Stimulated activated CD8-positive, alpha-beta memory T cell treated with anti-CD3 and anti-CD28 coated beads, Interleukin-2, amount 100 ng/mL, for 48 hours (primary cell): ENCODE results near the gene KIAA0930.
"Not testable (repeated sequence)": the region's sequence is repeated elsewhere in the genome, so short reads cannot be mapped to it uniquely, and the experiment has no call there.

ENCODE experiments used
- DNase-seq, 2 donors: peaks; one replicate each; pipeline ENCODE4 v3.0.0-alpha.2; 2020; ENCODE audit warnings: low read depth in 2 of 2

The KIAA0930 gene

GRCh38 chr22:45262931-45263462 lies 22.3 kb upstream of the KIAA0930 start:
- no peak for DNase-seq

GRCh38 chr22:45262195-45262930 lies 21.7 kb upstream of the KIAA0930 start:
- DNase-seq = no peak

GRCh38 chr22:45261407-45262088 lies 20.9 kb upstream of the KIAA0930 start:
- DNase-seq = no peak

GRCh38 chr22:45260395-45260759 lies 19.7 kb upstream of the KIAA0930 start:
- DNase-seq = not testable (repeated sequence)

GRCh38 chr22:45259754-45260394 lies 19.2 kb upstream of the KIAA0930 start:
- no peak for DNase-seq

- not testable (repeated sequence) for DNase-seq
Measured at GRCh38 chr22:45257941-45258340, 17.2 kb upstream of the KIAA0930 start.

GRCh38 chr22:45254789-45255278 lies 14.1 kb upstream of the KIAA0930 start:
- no peak for DNase-seq

- DNase-seq = no peak
Measured at GRCh38 chr22:45254388-45254787, 13.7 kb upstream of the KIAA0930 start.

- no peak for DNase-seq
Measured at GRCh38 chr22:45253039-45253641, 12.4 kb upstream of the KIAA0930 start.

GRCh38 chr22:45251825-45252224 lies 11.1 kb upstream of the KIAA0930 start:
- DNase-seq = no peak

GRCh38 chr22:45248832-45249561 lies 8.3 kb upstream of the KIAA0930 start:
- no peak for DNase-seq

- DNase-seq = no peak
Measured at GRCh38 chr22:45246060-45246985, 5.6 kb upstream of the KIAA0930 start.

GRCh38 chr22:45244916-45245315 lies 4.2 kb upstream of the KIAA0930 start:
- no peak for DNase-seq

- no peak for DNase-seq
Measured at GRCh38 chr22:45242778-45243191, 2.1 kb upstream of the KIAA0930 start.

- DNase-seq = peak in 1 of 2 donors; percentile 36
Measured at GRCh38 chr22:45240104-45240809, 437 bp downstream of the KIAA0930 start.

- no peak for DNase-seq
Measured at GRCh38 chr22:45239681-45240051, 1.0 kb downstream of the KIAA0930 start.

GRCh38 chr22:45238957-45239680 lies 1.6 kb downstream of the KIAA0930 start:
- no peak for DNase-seq

GRCh38 chr22:45238076-45238956 lies 2.4 kb downstream of the KIAA0930 start:
- no peak for DNase-seq
